ENCODE data around the gene TLE4. TPM values are rescaled to one million over a fixed set of nuclear protein-coding genes. Genes with fewer than 3 reads are reported as not detected.

Gene TLE4
- total and polyA plus RNA-seq, 10 of the 15 experiments (the other 5 are each of a cell fraction or from before 2014, with no cell fraction given), result 5.3 to 53.3 (median 23.3) TPM

GRCh38 chr9:79623799-79624721 lies 52.3 kb downstream of the TLE4 start (continued):
- TF ChIP-seq, protein P1, sequence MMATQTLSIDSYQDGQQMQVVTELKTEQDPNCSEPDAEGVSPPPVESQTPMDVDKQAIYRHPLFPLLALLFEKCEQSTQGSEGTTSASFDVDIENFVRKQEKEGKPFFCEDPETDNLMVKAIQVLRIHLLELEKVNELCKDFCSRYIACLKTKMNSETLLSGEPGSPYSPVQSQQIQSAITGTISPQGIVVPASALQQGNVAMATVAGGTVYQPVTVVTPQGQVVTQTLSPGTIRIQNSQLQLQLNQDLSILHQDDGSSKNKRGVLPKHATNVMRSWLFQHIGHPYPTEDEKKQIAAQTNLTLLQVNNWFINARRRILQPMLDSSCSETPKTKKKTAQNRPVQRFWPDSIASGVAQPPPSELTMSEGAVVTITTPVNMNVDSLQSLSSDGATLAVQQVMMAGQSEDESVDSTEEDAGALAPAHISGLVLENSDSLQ (IDR thresholded peaks at IDR 0.05), result peak; percentile 44; the same call in 1 of the 2 replicates
- TF ChIP-seq BRCA1 (IDR thresholded peaks at IDR 0.05; ENCODE audit: low read depth, low read length) (no peak), POLR2AphosphoS5 (IDR thresholded peaks at IDR 0.05; ENCODE audit: low read length) (no peak), TAF1 (IDR thresholded peaks at IDR 0.05; ENCODE audit: borderline replicate concordance, low read depth, low read length) (no peak), BCL11A (IDR thresholded peaks at IDR 0.05; ENCODE audit: low read depth, low read length) (peak; percentile 47; the same call in 1 of the 2 replicates), CBX3 (IDR thresholded peaks at IDR 0.05; ENCODE audit: borderline replicate concordance, low read depth) (no peak), MLLT1 (IDR thresholded peaks at IDR 0.05) (peak; percentile 62), CEBPZ (IDR thresholded peaks at IDR 0.05; ENCODE audit: low read depth, low read length) (no peak), PAX5 (IDR thresholded peaks at IDR 0.05; ENCODE audit: borderline replicate concordance, low read depth, low read length) (0 out of 2 replicates have a peak, but pooled peaks have one; percentile 19), ZNF274 (IDR thresholded peaks at IDR 0.05; ENCODE audit: insufficient read depth, insufficient read length) (no peak), ESRRA (IDR thresholded peaks at IDR 0.05; ENCODE audit: low read length) (no peak), TARDBP (IDR thresholded peaks at IDR 0.05; ENCODE audit: borderline replicate concordance) (no peak), KDM1A (IDR thresholded peaks at IDR 0.05; ENCODE audit: borderline replicate concordance) (no peak), SMC3 (IDR thresholded peaks at IDR 0.05; ENCODE audit: borderline replicate concordance, low read length) (no peak; the same call in 1 of the 2 replicates), RAD51 (IDR thresholded peaks at IDR 0.05) (no peak), MTA2 (IDR thresholded peaks at IDR 0.05; ENCODE audit: low read depth) (peak; percentile 90), ZNF24 (IDR thresholded peaks at IDR 0.05) (no peak), NR2F1 (conservative IDR thresholded peaks at IDR 0.05) (peak; percentile 99)
- TF ChIP-seq, protein P2, sequence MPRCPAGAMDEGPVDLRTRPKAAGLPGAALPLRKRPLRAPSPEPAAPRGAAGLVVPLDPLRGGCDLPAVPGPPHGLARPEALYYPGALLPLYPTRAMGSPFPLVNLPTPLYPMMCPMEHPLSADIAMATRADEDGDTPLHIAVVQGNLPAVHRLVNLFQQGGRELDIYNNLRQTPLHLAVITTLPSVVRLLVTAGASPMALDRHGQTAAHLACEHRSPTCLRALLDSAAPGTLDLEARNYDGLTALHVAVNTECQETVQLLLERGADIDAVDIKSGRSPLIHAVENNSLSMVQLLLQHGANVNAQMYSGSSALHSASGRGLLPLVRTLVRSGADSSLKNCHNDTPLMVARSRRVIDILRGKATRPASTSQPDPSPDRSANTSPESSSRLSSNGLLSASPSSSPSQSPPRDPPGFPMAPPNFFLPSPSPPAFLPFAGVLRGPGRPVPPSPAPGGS (IDR thresholded peaks at IDR 0.05; ENCODE audit: borderline replicate concordance, insufficient read depth, low read depth, low read length, poor library complexity, severe bottlenecking), result no peak
- TF ChIP-seq, protein P3, sequence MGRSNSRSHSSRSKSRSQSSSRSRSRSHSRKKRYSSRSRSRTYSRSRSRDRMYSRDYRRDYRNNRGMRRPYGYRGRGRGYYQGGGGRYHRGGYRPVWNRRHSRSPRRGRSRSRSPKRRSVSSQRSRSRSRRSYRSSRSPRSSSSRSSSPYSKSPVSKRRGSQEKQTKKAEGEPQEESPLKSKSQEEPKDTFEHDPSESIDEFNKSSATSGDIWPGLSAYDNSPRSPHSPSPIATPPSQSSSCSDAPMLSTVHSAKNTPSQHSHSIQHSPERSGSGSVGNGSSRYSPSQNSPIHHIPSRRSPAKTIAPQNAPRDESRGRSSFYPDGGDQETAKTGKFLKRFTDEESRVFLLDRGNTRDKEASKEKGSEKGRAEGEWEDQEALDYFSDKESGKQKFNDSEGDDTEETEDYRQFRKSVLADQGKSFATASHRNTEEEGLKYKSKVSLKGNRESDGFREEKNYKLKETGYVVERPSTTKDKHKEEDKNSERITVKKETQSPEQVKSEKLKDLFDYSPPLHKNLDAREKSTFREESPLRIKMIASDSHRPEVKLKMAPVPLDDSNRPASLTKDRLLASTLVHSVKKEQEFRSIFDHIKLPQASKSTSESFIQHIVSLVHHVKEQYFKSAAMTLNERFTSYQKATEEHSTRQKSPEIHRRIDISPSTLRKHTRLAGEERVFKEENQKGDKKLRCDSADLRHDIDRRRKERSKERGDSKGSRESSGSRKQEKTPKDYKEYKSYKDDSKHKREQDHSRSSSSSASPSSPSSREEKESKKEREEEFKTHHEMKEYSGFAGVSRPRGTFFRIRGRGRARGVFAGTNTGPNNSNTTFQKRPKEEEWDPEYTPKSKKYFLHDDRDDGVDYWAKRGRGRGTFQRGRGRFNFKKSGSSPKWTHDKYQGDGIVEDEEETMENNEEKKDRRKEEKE (IDR thresholded peaks at IDR 0.05), result no peak
